Astrocyte (in vitro differentiated cells and primary cell): ENCODE data around the gene PIGO. TPM values are rescaled to one million over a fixed set of nuclear protein-coding genes. Genes with fewer than 3 reads are reported as not detected.

Experiments used
- DNase-seq: peaks from one replicate; pipeline ENCODE4 v3.0.0-alpha.2; 2010; ENCODE audit warnings: low read depth
- FAIRE-seq: peaks from 2 replicates; lab custom pipeline; 2011; peaks lifted over from hg19 to GRCh38; lab: Jason Lieb, UNC
- H2AFZ ChIP-seq: 2 replicates; pipeline ENCODE4 v1.6.0; 2012; ENCODE audit warnings: low read depth, low read length, inconsistent platforms
- H3K27ac ChIP-seq: 2 replicates; pipeline ENCODE4 v1.5.1; 2011; ENCODE audit warnings: low read depth, low read length, inconsistent platforms
- H3K27me3 ChIP-seq: 2 replicates; pipeline ENCODE4 v1.6.0; 2011; ENCODE audit warnings: low read length, inconsistent platforms; ENCODE audit not compliant: insufficient read depth
- H3K36me3 ChIP-seq: 2 replicates; pipeline ENCODE4 v1.5.1; 2011; ENCODE audit warnings: low read length, inconsistent platforms; ENCODE audit not compliant: insufficient read depth
- H3K4me1 ChIP-seq: 2 replicates; pipeline ENCODE4 v1.5.1; 2011; ENCODE audit warnings: low read length, inconsistent platforms; ENCODE audit not compliant: insufficient read depth
- H3K4me2 ChIP-seq: 2 replicates; pipeline ENCODE4 v1.6.0; 2012; ENCODE audit warnings: low read length, inconsistent platforms
- H3K4me3 ChIP-seq: 2 replicates; pipeline ENCODE4 v1.5.1; 2011; ENCODE audit warnings: low read depth, mild to moderate bottlenecking, low read length, inconsistent platforms; ENCODE audit not compliant: insufficient read depth
- H3K79me2 ChIP-seq: 2 replicates; pipeline ENCODE4 v1.6.0; 2012; ENCODE audit warnings: mild to moderate bottlenecking, low read length, inconsistent platforms; ENCODE audit not compliant: insufficient read depth
- H3K9ac ChIP-seq: 2 replicates; pipeline ENCODE4 v1.6.0; 2012; ENCODE audit warnings: mild to moderate bottlenecking, low read length, inconsistent platforms
- H3K9me3 ChIP-seq: 2 replicates; pipeline ENCODE4 v1.5.1; 2012; ENCODE audit warnings: low read depth, mild to moderate bottlenecking, low read length, inconsistent platforms; ENCODE audit not compliant: insufficient read depth
- H4K20me1 ChIP-seq: 2 replicates; pipeline ENCODE4 v1.6.0; 2012; ENCODE audit warnings: low read length, inconsistent platforms; ENCODE audit not compliant: insufficient read depth
- H3K27ac Mint-ChIP-seq: one replicate; pipeline ENCODE4 v1.8.0; 2021; ENCODE audit warnings: mild to moderate bottlenecking, mixed read lengths; ENCODE audit not compliant: unreplicated experiment
- H3K27me3 Mint-ChIP-seq: one replicate; pipeline ENCODE4 v1.8.0; 2021; ENCODE audit warnings: low read depth, mixed read lengths; ENCODE audit not compliant: unreplicated experiment
- H3K36me3 Mint-ChIP-seq: one replicate; pipeline ENCODE4 v1.8.0; 2021; ENCODE audit warnings: low read depth, mixed read lengths; ENCODE audit not compliant: unreplicated experiment
- H3K4me1 Mint-ChIP-seq: one replicate; pipeline ENCODE4 v1.8.0; 2021; ENCODE audit warnings: low read depth, mixed read lengths; ENCODE audit not compliant: unreplicated experiment
- H3K4me3 Mint-ChIP-seq: one replicate; pipeline ENCODE4 v1.8.0; 2021; ENCODE audit warnings: mild to moderate bottlenecking, moderate library complexity, mixed read lengths; ENCODE audit not compliant: unreplicated experiment
- H3K9me3 Mint-ChIP-seq: one replicate; pipeline ENCODE4 v1.8.0; 2021; ENCODE audit warnings: mild to moderate bottlenecking, mixed read lengths; ENCODE audit not compliant: unreplicated experiment
- EZH2 ChIP-seq: IDR thresholded peaks from 2 replicates; pipeline ENCODE4 v1.6.1; 2012; ENCODE audit warnings: mild to moderate bottlenecking, low read length, inconsistent platforms; ENCODE audit not compliant: insufficient read depth
- total RNA-seq: library from RNA; stranded (reverse); gene quantifications from 2 replicates; pipeline ENCODE4 v1.2.1, GENCODE V29; 2021
- TF ChIP-seq, protein P1 (sequence below): IDR thresholded peaks from 2 replicates; pipeline ENCODE4 v1.5.1; 2011; ENCODE audit warnings: low read depth, mild to moderate bottlenecking, inconsistent platforms, low read length, moderate library complexity; ENCODE audit not compliant: insufficient read depth

Gene PIGO
- total RNA-seq, 1 donor from 2014 or later = 19.7 TPM

DNA sequence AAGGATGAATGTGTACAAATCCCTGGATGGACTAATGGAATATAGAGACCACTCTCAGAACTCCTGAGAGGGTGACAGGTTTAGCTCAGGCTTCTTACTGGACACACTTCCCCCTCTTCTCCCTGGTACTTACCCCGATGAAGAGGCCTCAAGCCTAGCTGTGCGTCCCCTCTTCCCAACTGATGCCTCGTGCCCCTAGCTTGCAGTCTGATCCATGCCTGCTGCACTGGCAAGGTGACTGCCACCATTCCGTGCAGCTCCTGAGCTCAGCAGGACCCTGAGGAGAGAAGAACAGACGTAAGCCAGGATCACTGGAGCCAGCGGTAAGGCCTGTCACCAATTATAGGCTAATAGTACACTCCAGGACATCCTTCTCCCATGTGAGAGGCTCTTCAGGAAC is 12.1 kb upstream of the PIGO start:
- H3K4me2 ChIP-seq = no peak overlapping the region
- Mint-ChIP-seq H3K27ac (peak overlapping the region; percentile 47), H3K27me3 (no peaks in the 10 kb centered on the region), H3K4me3 (peak overlapping the region; percentile 60), H3K9me3 (no peaks in the 10 kb centered on the region), H3K36me3 (peaks cover 9% of the 10 kb centered on the region), H3K4me1 (peaks cover 32% of the 10 kb centered on the region)
- TF ChIP-seq, protein P1, sequence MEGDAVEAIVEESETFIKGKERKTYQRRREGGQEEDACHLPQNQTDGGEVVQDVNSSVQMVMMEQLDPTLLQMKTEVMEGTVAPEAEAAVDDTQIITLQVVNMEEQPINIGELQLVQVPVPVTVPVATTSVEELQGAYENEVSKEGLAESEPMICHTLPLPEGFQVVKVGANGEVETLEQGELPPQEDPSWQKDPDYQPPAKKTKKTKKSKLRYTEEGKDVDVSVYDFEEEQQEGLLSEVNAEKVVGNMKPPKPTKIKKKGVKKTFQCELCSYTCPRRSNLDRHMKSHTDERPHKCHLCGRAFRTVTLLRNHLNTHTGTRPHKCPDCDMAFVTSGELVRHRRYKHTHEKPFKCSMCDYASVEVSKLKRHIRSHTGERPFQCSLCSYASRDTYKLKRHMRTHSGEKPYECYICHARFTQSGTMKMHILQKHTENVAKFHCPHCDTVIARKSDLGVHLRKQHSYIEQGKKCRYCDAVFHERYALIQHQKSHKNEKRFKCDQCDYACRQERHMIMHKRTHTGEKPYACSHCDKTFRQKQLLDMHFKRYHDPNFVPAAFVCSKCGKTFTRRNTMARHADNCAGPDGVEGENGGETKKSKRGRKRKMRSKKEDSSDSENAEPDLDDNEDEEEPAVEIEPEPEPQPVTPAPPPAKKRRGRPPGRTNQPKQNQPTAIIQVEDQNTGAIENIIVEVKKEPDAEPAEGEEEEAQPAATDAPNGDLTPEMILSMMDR = no peak
- no peak for TF ChIP-seq EZH2
- peaks cover 32% of the 10 kb centered on the region for H3K36me3 ChIP-seq
- H3K9me3 ChIP-seq = no peaks in the 10 kb centered on the region
- H3K4me3 ChIP-seq = no peak overlapping the region
- H3K79me2 ChIP-seq = peaks cover 56% of the 10 kb centered on the region
- no peak overlapping the region for H3K9ac ChIP-seq
- no peak overlapping the region for H2AFZ ChIP-seq
- peaks cover 36% of the 10 kb centered on the region for H4K20me1 ChIP-seq
- H3K4me1 ChIP-seq = peaks cover 40% of the 10 kb centered on the region
- no peak for DNase-seq
- H3K27me3 ChIP-seq = no peaks in the 10 kb centered on the region
- FAIRE-seq = no peak
- no peak overlapping the region for H3K27ac ChIP-seq

- Mint-ChIP-seq H3K27me3 (no peaks in the 10 kb centered on the region), H3K27ac (no peak overlapping the region), H3K4me3 (no peak overlapping the region), H3K4me1 (peaks cover 33% of the 10 kb centered on the region), H3K9me3 (no peaks in the 10 kb centered on the region), H3K36me3 (peaks cover 9% of the 10 kb centered on the region)
- no peak overlapping the region for H3K4me3 ChIP-seq
- no peak for FAIRE-seq
- peaks cover 32% of the 10 kb centered on the region for H3K36me3 ChIP-seq
- H3K79me2 ChIP-seq = peaks cover 54% of the 10 kb centered on the region
- no peak overlapping the region for H2AFZ ChIP-seq
- no peaks in the 10 kb centered on the region for H3K9me3 ChIP-seq
- no peaks in the 10 kb centered on the region for H3K27me3 ChIP-seq
- no peak overlapping the region for H3K4me2 ChIP-seq
- no peak for DNase-seq
- H3K4me1 ChIP-seq = peaks cover 38% of the 10 kb centered on the region
- H3K27ac ChIP-seq = no peak overlapping the region
- H3K9ac ChIP-seq = no peak overlapping the region
- TF ChIP-seq EZH2 = no peak
- TF ChIP-seq, protein P1 = no peak
- H4K20me1 ChIP-seq = peaks cover 36% of the 10 kb centered on the region
Observed at GRCh38 chr9:35107297-35108290, 11.2 kb upstream of the PIGO start.

DNA sequence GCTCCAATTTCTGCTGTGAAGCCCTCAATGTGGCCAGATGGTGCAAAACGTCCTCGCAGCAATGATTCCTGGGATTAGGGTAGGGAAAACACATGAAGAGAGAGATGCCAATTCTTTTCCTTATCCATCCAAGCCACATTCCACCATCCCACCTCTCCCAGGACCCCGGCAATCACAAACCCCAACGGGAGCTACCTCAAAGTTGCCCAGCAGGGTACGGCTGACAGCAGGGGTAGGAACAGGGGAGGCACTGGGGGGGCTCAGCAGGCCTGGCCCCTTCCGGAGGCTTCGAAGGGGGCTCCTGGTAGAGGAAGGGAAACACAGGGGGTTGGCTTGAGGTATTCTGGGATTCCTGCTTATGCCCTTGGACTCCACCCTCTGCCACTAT is 9.9 kb upstream of the PIGO start:
- Histone ChIP-seq H3K79me2 (peaks cover 58% of the 10 kb centered on the region), H3K4me2 (no peak overlapping the region), H3K27ac (no peak overlapping the region), H3K9me3 (no peaks in the 10 kb centered on the region), H3K4me1 (peaks cover 35% of the 10 kb centered on the region), H3K9ac (no peak overlapping the region), H4K20me1 (peaks cover 36% of the 10 kb centered on the region), H3K4me3 (no peak overlapping the region), H3K36me3 (peaks cover 32% of the 10 kb centered on the region), H3K27me3 (no peaks in the 10 kb centered on the region), H2AFZ (no peak overlapping the region)
- peaks cover 33% of the 10 kb centered on the region for H3K4me1 Mint-ChIP-seq
- no peak overlapping the region for H3K27ac Mint-ChIP-seq
- H3K4me3 Mint-ChIP-seq = no peak overlapping the region
- H3K9me3 Mint-ChIP-seq = no peaks in the 10 kb centered on the region
- H3K27me3 Mint-ChIP-seq = no peaks in the 10 kb centered on the region
- TF ChIP-seq EZH2 = no peak
- TF ChIP-seq, protein P1 = no peak
- DNase-seq (no peak), FAIRE-seq (no peak)
- H3K36me3 Mint-ChIP-seq = peaks cover 14% of the 10 kb centered on the region
